Activated CD4-positive, CD25-positive, alpha-beta regulatory T cell treated with anti-CD3 and anti-CD28 coated beads, Interleukin-2, amount 50 U/mL, for 24 hours (primary cell): ENCODE results near the gene WWC1.
"Not testable (repeated sequence)": the region's sequence is repeated elsewhere in the genome, so short reads cannot be mapped to it uniquely, and the experiment has no call there.

Experiments used
- ATAC-seq, 2 donors: fragments of 150-1000 bp; cut with Tn5 transposase; one replicate each; pipeline ENCODE4 v1.10.0; 2021; ENCODE audit warnings: mild to moderate bottlenecking in 1 of 2, moderate library complexity in 1 of 2

Gene WWC1

DNA sequence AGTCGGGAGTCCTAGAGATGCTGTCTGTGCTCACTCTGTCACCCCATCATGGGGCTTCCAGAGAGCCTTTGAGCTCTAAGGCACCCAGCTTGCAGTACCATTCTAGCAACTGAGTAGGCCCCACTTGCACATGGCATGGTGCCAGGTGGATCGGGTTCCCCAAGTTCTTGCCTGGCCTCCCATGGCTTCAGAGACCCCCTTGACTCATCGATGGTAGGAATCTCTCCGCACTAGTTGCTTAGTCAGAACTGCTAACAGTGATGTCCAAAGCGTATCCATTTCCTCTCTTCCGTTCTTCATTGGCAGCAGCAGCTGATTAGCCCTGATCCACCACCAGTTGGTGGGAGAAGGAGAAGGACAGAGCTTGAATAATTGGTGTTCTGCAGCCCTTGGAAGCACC, 124.5 kb downstream of the WWC1 start:
- no peak for ATAC-seq

- ATAC-seq, result no peak
Observed at GRCh38 chr5:168417731-168418429, 126.4 kb downstream of the WWC1 start.

- no peak for ATAC-seq
Observed at GRCh38 chr5:168420461-168420860, 129.0 kb downstream of the WWC1 start.

DNA sequence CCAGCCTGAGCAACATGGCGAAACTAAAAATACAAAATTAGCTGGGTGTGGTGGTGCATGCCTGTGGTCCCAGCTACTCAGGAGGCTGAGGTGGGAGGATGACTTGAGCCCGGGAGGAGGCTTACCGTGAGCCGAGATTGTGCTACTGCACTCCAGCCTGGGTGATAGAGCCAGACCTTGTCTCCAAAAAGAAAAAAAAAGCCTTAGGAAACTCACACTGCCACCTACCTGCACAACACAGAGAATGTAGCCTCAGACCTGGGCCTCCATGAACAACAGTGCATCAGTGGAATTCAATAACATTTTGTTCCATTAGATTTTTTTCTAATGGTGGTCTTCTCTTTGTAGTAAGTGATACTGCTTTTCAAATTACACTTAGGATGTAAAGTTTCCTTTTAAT, 131.0 kb downstream of the WWC1 start:
- no peak for ATAC-seq

GRCh38 chr5:168423478-168423877, 132.0 kb downstream of the WWC1 start:
- ATAC-seq, result no peak

- ATAC-seq, result no peak
Observed at GRCh38 chr5:168423971-168424370, 132.5 kb downstream of the WWC1 start.

DNA sequence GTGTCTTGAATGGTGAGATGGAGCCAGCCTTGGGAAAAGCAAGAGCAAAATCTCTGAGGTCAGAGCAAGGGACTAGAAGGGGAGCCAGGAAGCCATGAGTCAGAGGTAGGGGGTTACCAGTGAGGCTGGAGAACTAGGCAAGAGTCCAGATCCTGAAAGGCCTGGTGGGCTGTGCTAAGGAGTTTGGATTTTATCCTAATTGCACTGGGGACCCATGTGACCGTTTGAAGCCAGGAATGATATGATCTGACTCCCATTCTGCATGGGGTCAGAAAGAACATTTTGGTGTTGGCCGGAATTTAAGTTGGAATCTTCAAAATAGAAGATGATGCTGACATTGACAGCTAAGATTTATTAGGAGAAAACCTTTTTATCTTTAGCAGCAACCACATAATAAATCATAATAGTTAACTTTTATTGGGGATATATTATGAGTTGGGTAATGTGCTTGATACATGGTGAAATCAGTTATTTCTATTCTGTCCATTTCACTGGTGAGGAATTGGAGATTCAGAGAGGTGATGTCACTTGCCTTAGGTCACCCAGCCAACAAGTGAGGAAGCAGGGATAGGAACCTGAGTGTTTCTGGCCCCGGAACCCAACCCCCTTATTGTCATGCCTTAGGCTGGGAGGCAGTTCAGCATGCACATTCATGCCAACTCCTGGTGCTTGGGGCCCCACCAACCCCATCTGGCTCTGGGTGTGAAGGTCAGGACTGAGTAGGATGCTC, 133.3 kb downstream of the WWC1 start:
- no peak for ATAC-seq

- no peak for ATAC-seq
Observed at GRCh38 chr5:168426007-168426863, 134.8 kb downstream of the WWC1 start.

GRCh38 chr5:168426864-168427172, 135.4 kb downstream of the WWC1 start:
- no peak for ATAC-seq

DNA sequence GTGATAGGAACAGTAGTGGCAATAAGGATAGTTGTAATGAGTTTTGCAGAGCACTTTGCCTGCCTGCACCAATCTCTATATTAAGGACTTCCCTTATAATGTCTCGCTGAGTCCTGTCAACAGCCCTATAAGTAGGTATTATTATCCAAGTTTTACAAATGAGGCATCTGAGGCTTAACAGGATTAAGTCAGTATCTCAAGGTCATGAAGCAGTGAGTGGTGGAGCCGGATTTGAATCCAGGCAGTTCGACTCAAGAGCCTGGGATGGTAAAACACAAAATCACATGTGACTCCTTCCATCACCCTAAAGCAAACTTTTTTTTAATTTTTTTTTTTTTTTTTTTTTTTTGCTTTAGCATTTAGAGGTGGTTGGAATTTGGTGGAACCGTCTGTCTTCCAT, 135.8 kb downstream of the WWC1 start:
- ATAC-seq, result no peak

DNA sequence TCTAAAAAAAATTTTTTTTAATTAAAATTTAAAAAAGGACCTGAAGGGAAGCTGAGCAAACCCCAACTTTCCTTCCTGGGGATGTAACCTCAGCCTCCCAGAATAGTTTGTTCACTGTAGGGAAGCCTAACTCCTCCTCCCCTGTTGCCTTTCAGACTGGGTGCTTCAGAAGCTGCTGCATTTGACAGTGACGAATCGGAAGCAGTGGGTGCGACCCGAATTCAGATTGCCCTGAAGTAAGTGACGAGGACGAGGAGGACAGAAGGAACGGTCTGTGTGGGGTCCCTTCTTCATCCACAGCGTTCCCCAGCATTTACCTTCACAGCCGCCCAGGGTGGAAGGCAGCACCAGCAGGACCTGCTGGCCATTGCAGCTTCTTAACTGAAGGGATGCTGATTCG, 137.1 kb downstream of the WWC1 start:
- no peak for ATAC-seq

DNA sequence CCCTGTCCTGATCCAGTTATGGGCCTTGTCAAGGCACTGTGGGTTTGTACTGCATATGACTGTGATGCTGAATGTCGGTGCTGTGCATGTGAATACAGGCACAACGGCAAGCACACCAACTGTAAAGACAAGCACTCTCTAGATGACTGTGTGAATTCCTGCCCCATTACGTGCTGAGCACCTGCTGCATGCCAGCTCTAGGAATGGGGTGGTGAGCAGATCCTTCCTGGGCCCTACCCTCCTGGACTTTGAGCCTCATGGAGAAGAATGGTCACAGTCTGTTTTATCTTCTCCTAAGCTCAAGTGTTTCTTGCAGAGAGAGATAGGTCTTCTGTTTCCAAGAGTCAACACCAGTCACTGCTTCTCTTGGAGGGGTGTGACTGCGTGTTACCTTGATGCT, 138.9 kb downstream of the WWC1 start:
- ATAC-seq, result no peak

GRCh38 chr5:168432903-168433302, 141.5 kb downstream of the WWC1 start:
- ATAC-seq, result no peak

DNA sequence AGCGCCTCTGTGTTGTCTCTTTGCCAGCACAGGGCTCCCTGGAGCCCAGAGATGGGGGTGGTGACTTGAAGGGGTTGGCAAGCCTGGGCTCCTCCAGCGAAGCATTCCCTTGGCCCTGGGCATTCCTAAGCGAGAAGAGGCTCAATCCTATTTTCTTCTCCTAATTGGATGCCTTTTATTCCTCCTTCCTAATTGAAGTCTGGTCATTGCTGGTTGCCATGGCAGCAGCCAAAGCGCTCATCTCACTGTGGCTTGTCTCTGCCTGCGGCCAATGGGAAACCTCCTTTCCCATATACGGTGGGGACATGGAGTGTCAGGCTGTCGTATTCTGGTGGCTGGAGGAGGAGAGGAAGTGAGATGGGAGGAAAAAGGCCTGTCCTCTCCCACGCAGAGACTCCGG, 142.6 kb downstream of the WWC1 start:
- ATAC-seq, result no peak

DNA sequence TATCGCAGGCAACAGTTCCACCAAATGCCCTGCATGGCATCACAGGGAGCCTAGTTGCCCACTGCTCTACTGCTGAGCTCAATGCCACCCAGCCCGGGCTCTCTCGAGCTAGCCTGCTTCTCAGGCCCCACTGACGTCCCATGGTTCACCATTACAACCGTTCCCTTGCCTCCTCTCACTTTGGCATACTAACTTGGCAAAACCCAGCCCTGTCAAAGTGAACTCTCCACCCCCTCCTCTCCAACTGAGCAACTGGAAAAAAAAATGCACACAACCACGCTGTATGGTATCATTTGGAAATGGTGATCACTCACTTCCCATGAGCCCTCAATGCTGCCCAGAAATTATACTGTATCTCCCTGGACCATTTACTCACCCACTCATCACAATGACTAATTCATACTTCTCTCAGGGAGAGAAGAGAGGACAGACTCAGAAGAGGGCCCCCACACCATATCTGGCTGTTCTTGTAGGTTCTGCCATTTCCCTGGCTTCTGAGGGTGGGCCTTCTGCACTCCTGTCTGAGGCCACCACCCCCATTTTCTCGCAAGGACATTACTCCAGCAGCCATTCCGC, 143.4 kb downstream of the WWC1 start:
- ATAC-seq, result no peak

DNA sequence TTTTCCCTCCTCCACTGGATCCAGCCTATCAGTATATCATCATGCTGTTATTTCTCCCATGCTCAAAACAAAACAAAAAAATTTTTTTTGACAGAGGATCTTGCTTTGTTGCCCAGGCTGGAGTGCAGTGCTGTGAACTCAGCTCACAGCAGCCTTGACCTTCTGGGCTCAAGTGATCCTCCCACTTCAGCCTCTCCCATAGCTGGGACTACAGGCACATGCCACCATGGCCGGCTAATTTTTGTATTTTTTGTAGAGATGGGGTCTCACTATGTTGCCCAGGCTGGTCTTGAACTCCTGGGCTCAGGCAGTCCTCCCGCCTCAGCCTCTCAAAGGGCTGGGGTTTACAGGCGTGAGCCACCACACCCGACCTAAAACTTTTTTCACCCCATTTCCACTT, 143.9 kb downstream of the WWC1 start:
- not testable (repeated sequence) for ATAC-seq

GRCh38 chr5:168438349-168438748, 146.9 kb downstream of the WWC1 start:
- no peak for ATAC-seq

DNA sequence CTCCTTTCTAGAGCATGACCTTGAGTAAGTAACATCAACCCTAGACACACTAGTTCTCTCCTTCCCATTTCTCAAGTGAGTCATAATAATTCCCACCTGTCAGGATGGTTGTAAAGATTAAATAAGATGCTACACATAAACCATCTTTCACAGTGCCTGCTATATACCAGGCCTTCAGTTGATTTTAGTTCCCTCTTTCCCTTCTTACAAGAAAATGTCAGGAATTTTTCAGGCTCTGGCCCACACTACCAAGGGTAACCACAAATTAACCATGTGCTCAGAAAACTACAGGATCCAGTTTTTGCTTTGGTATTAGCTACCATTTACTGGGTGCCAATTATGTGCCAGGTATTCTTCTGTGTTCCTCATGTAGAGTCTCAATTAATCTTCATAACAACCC, 152.1 kb downstream of the WWC1 start:
- ATAC-seq, result no peak

DNA sequence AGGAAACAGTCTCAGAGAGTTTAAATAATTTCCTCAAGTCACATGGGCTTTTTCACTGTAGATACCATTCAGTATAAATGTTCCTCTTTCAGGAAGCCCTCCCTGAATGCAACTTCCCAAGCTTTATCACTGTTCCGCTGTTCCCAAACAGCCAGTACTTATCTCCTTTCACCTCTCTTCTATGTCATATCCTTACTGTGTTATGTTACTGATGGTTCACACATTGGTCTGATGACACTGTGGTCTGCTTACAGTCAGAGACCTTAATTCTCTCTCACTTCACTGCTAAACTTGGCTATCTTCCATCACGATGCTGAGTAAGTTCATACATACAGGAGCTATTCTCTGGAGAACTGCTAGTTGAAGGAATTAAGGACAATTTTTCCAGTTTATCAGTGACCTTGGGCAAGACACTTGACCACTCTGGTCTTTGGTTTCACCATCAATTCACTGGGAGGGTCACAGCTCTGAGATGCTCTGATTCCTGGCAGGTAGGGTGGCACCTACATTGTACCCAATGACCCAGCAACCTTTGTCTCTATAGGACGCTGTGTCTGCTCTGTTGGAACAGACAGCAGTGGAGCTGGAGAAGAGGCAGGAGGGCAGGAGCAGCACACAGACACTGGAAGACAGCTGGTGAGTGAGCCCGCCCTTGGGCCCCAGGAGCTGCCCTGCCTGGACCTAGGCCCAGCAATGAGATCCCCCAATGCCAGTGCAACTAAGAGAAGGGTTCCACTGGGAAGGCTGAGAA, 152.7 kb downstream of the WWC1 start:
- no peak for ATAC-seq

DNA sequence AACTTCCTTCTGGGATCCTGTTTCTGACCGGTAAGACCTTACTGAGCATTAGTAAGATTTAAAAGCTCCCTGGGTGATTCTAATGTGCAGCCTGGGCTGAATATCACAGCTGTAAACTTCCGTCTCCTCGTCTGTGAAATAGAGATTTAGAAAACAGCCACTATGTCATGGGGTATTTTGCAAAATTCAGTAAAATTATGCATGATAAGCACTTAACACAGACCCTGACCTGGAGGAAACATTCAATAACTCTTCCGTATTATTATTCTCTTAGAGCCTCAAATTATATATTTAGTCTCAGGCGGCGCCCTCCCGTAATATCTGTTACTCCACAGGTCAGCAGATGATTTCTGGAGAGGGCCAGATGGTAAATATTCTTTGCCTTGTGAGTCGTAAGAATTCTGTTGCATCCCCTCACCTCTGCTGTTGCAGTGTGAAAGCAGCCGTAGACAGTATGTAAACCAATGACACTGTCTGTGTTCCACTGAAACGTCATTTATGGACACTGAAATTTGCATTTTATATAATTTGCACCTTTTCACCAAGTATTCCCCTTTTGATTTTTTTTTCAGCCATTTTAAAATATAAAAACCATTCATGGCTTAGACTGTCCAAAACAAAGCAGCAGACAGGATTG, 155.7 kb downstream of the WWC1 start:
- ATAC-seq, result no peak

- ATAC-seq, result no peak
Observed at GRCh38 chr5:168447808-168448207, 156.4 kb downstream of the WWC1 start.

DNA sequence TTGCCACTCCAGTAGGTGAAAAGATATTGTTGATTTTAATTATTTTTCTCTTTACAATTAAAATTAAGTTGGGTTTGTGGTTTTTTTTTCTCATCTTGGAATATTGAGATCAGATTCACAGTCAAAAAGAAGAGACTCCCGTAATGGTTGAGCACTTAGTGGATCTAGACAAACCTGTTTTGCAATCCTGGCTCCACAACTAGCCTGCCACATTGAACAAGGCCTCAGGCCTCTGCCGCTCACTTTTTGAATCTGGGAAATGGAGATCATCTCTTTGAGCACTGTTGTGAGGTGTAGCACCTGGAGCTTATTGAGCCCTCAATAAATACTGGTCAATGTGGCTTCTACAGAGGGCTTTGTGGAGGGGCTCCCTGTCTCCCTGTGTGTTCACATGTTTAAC, 157.7 kb downstream of the WWC1 start:
- ATAC-seq, result no peak
